A673 (cell line): ENCODE data around the gene ADARB2.

Experiments used
- EZH2 ChIP-seq: fragments of 200-600 bp; sonication (generic); IDR thresholded peaks from 2 replicates; pipeline ENCODE4 v1.6.1; 2017; ENCODE audit warnings: borderline replicate concordance, low read depth, mild to moderate bottlenecking, mixed read lengths, antibody characterized with exemption, low read length; ENCODE audit not compliant: poor library complexity, severe bottlenecking
- TF ChIP-seq, protein P1 (sequence below): fragments of 300-800, 200-600 bp; sonication (generic); conservative IDR thresholded peaks from 2 replicates; pipeline ENCODE4 v1.5.1; 2017; ENCODE audit warnings: low read depth, mild to moderate bottlenecking, antibody characterized with exemption, low read length, moderate library complexity, mixed read lengths

DNA sequence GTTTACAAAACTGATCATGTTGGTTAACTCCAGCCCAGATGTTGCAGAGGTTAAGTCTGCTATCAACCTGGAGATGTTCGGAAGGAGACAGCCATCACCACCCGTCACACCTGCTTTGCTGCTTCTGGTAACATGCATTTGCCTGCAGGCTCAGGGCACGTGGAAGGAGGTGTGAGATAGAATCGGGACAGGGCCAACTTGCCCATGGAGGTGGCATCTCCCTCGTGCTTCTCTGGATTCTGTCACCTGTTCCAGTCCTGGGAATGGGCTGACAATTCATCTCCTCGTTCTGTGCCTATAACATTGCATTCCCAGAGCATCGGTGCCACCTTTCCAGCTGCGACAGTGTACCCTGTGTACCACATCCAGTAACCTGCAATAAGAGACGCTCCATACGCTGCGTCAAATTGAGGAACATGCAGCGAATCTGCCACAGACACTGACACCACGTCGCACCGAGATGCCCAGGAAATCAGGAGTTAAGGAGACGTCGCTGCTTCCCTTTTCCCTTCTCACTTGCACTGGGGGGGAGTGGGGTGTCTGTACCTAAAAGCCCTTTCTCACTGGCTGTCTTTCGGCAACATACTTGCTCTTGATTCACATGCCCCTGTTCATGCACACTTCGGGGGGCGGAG is 65.8 kb downstream of the ADARB2 start:
- no peak for TF ChIP-seq EZH2
- TF ChIP-seq, protein P1, sequence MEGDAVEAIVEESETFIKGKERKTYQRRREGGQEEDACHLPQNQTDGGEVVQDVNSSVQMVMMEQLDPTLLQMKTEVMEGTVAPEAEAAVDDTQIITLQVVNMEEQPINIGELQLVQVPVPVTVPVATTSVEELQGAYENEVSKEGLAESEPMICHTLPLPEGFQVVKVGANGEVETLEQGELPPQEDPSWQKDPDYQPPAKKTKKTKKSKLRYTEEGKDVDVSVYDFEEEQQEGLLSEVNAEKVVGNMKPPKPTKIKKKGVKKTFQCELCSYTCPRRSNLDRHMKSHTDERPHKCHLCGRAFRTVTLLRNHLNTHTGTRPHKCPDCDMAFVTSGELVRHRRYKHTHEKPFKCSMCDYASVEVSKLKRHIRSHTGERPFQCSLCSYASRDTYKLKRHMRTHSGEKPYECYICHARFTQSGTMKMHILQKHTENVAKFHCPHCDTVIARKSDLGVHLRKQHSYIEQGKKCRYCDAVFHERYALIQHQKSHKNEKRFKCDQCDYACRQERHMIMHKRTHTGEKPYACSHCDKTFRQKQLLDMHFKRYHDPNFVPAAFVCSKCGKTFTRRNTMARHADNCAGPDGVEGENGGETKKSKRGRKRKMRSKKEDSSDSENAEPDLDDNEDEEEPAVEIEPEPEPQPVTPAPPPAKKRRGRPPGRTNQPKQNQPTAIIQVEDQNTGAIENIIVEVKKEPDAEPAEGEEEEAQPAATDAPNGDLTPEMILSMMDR, result no peak
